Fibroblast of skin of abdomen (primary cell): Measurements from ENCODE around the gene TENT5A. TPM values are rescaled to one million over a fixed set of nuclear protein-coding genes. Genes with fewer than 3 reads are reported as not detected.
"Not testable (repeated sequence)": the region's sequence is repeated elsewhere in the genome, so short reads cannot be mapped to it uniquely, and the experiment has no call there.

Source experiments
- DNase-seq: peaks from one replicate; pipeline ENCODE4 v3.0.0-alpha.2; 2013
- polyA plus RNA-seq, 2 experiments: library from polyadenylated mRNA; unstranded; fragments of 120-200 nt; gene quantifications; one replicate each; pipeline ENCODE4 v1.2.1, GENCODE V29; 2013; ENCODE audit not compliant: insufficient read length in 2 of 2

The TENT5A gene
- polyA plus RNA-seq (2013, experiment 1 of 2; ENCODE audit: insufficient read length): 27.8 TPM
- 24.9 TPM for polyA plus RNA-seq (2013, experiment 2 of 2; ENCODE audit: insufficient read length)

DNA sequence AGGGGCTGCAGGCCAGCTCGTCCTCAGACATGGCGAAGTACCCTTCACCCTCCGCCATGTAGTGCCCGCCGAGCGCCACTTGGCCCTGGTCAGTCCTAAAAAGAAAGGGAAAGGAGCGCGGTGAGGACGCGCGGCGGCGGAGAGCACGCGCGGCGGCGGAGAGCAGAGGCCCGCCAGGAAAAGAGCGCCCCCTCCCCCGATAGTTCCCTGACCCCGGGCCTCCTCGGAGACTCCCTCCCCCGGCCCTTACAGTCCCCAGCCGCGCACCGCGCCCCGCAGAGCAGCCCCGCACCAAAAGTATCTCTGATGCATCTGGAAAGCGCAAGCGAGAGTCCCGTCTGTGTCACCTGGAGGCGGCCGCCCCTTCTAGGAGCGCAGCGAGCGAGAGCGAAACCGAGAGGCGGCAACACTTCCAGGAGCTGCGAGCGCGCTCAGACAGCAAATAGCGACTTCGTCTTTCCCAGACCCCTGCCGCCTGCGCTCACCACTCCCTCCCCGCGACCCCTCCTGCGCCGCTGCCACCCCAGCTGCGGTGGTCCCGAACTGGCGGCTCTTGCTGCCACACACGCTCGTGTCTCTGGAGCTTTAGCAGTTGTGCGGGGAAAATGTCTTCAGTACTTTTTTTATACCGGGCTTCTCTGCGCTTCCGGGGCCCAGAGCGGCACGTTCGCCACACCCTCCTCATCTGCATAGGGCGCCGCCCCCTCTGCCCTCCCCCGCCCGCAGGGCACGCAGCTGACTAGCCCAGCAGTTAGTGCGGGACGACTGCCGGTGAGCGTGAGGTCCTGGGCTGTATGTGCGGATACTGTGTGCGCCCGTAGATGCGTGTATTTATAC is at the start of gene TENT5A:
Gene TENT5A (minus strand): TSS at position 598 of the 837 bp plus-strand sequence. CDS start 540 bp downstream, at position 58.
- DNase-seq: peak; percentile 92

DNA sequence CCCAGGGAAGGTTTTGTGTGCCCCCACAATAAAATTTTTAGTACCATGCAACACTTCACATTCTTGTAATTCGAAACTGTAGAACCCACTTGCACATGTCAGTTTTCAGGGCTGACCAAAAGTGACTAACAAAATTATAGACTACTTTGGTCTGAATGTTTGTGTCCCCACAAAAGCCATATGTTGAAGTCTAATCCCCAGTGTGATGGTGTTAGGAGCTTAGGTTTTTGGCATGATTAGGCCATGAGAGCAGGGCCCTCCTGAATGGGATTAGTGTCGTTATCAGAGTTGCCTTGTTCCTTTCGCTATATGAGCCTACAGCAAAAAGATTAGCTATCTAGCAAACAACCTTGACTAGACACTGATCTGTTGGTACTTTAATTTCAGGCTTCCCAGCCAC is 49.0 kb upstream of the TENT5A start:
- no peak for DNase-seq

DNA sequence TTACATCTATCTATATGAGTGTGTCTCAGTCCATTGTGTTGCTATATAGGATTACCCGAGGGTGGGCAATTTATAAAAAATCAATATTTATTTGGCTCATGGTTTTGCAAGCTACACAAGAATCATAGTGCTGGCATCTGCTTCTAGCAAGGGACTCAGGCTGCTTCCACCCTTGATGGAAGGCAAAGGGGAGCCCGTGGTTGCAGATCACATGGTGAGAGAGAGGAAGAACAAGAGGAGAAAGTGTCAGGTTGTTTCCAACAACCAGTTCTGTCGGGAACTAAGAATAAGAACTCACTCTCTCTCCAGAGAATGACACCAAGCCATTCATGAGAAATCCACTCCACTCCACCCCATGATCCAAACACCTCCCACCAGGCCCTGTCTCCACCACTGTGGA is 48.2 kb upstream of the TENT5A start:
- DNase-seq: no peak

DNA sequence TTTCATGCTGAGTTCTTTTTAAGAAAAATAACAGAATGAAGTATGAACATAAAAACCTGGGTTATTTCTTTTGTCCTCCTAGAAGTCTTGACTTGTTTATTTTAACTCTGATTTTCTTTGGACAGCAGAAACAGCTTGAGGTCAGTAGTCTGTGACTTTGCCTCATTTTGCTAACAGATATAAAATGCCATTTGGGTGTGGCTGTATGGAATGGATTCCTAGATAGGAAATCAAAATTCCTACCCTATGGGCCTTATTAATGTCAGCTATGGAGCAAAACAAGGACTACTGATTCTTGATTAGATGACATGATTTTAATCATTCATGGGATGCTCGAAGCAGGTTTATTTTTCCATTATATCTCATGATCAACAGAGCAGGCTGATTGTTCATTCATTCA is 46.8 kb upstream of the TENT5A start:
- no peak for DNase-seq

DNA sequence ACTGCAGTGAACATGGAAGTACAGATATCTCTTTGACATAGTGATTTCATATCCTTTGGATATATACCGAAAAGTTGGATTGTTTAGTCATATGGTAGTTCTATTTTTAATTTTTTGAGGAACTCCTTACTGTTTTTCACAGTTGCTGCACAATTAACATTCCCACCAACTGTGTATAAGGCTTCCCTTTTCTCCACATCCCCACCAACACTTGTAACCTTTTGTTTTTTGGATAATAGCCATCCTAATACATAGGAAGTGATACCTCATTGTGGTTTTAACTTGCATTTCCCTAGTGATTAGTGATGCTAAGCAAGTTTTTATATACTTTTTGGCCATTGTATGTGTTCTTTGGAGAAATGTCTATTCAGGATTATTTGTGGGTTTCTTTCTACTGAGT is 45.1 kb upstream of the TENT5A start:
- DNase-seq: no peak

DNA sequence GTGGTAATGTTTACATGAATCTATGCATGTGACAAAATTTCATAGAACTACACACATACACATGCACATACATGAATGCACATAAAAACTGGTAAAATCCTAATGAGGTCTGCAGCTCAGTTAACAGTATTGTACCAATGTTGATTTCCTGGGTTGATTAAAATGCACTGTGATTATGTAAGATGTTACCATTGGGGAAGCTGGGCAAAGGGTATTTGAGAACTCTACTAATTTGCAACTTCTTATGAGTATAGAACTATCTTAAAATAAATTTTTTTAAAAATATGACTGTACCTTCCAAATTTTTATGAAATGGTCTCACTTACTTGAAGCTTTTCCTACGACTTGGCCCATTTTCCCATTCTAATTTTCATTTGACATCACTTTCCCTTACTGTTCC is 43.4 kb upstream of the TENT5A start:
- no peak for DNase-seq

DNA sequence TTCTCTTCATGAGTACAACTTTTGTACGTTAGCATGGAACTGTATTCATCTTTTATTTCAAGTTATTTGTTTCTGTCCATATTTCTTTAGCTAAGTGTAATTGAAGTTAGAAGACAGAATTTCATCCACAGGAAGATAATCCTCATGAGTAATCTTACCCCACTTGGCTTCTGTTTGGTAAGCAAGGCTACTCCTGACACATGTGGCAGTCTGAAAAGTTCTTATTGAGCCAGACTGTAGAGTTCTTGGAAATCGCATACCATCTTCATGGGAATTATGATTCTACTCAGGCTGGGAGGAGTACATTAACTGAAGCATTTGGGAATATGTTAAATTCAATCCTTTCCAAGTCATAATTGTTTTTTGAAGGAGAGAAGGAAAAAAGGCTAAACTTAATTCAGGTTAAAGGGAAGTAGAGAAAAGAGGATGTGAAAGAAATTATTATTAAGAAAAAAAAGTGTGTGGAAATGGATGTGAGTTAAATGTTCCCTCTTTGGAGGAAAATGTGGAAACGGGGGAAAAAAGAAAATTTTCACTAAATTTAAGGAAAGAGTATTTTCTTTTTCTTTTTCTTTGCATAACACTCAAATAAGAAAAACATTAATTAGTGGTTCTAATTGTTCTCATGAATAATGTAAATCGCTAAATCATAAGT is 41.5 kb upstream of the TENT5A start:
- DNase-seq: peak; percentile 56

DNA sequence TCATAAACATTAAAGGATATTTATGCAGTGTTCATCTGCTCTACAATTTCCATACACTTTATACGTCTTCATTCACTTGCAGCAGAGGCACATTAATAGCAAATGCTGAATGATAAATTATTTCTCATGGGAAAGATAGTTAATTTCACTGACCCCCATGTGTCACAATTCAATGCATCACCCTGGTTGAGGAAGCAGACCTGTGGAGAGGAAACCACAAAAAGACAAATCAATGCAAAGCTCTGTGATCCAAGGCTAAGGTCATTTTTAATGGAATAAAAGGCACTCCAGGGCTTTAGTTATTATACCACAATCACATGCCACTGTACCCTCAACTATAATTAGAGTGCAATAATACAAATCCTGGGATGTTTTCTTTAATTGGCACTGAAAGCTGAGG is 40.3 kb upstream of the TENT5A start:
- DNase-seq: peak; percentile 15

DNA sequence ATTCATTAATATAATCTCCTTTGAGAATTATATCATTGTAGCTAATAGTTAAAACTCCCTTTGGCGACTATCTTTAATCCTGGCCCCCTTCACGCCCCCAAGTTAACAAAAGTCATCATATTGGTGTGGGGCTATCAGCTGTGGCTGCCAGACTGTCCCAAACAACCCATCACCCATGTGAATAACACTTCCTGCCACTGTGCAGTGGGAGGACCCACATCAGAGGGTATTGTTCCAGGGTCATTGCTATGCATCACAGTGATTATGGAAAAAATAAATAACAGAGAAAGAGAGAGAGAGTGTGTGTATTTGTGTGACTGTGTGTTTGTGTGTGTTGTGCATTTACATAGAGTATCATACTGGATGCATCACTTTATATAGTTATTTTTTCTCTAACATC is 39.3 kb upstream of the TENT5A start:
- DNase-seq: no peak

DNA sequence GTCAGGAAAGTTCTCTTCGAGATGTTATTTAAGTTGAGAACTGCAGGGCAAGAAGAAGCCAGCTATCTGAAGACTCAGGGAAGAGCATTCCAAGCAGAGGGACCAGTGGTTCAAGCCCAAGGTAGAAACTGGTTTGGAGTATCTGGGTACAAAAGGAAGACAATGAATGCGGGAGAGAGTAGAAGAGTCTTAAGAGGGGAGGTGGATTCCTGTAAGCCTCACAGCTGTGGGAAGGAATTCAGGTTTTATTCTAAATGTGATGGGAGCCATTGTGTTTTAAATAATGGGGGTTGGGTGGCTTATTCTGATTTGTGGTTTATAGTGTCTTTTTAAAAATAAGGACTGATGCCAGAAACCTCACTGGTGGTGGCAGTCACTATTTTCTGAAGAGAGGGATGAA is 37.6 kb upstream of the TENT5A start:
- no peak for DNase-seq

DNA sequence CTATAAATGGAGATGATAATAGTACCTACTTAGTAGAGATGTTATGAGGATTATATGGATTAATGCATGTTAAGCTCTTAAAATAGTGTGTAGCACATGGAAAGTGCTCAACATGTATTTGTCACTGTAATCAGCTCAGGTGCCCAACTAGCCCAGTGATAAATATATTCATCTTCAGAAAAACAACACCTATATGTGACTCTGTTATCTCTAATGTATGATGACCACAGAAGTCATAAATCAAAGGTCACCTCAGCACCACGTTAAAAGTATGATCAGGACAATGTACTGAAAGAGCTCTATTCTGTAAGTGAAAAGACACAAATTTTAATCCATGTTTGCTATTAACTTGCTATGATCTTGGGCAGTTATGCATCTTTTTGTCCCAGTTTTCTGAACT is 36.8 kb upstream of the TENT5A start:
- DNase-seq: no peak

DNA sequence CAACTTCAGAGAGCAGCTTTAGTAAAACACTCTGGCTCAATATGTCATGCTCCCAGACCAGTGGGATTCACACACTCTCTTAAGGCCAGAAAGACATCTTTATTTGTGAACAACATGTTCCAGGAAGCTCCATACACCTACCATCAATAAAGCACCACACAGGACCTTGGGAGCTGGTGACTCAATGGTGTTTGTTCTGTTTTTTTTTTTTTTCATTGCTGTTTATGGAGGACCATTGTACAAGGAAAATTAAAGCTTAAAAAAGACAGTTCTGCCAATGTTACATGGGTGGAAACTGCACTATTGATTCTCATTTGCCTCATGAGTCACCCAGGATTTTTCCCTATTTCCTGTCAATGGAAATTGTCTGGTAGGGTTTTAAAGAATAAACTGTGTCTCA is 36.3 kb upstream of the TENT5A start:
- no peak for DNase-seq

DNA sequence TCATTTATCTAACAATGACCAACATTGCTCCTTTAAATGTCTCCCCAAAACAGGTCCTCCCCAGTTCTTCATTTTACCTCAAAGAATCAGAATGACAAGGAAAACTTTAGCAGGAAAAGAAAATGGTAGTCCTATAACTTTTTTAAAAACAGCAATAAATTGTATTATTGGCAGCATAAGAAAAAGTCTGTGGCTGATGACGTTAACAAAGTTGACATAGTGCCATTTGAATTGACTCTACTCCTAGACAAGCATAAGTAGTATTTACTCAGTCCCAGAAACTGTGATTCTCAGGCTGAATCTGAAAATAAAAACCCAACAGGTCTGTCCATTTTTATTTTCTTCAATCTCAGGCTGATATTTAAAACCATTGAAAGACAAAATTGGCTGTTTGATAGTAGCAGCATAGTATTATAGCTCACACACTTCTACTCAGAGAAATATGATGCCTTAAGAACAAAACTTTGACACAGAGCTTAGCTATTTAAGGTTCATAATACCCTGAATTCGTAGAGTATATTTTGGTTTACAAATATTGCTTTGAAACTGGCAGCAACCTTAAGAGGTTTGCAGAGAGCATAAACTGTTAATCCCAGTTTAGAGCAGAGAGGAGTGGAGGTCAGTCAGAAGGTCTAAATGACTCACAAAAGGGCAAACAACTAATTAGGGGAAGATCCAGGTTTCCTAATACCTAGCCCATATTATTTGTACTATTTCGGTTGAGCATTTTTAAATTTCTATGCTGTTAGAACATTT is 35.0 kb upstream of the TENT5A start:
- peak; percentile 21 for DNase-seq

DNA sequence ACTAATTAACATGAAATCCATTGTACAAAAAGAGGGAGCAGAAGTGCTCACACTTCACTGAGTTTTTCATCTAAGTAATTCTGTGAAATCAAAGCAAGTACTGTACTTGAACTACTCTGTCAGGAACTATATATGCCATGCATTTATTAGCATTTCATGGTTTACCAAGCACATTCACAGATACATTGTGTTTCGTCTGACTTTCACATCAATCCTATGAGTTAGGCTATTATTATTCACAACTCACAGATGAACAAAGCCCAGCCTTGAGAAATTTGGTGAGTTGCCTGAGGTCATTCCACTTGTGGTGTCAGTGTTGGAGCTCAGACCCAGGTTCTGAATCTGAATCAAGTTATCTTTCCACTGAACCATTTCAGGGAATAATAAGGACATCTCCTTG is 33.7 kb upstream of the TENT5A start:
- DNase-seq: no peak

DNA sequence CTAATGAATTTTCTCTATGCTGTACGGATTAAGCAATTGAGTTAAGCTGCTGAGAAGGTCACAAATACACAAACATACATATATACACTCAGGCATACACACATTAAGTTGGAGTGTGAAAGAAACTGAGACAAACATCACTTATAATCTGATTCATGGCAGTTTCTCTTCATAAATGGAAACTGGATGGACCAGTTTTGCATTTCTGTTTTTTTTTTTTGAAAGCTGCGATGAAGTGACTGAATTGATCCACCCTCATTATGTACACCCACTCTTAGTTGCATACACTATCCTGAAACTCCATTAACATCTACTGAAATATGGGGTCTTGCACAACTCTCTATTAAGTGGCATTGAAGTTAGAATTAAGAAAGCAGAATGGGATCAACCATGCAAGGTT is 32.9 kb upstream of the TENT5A start:
- DNase-seq: no peak

DNA sequence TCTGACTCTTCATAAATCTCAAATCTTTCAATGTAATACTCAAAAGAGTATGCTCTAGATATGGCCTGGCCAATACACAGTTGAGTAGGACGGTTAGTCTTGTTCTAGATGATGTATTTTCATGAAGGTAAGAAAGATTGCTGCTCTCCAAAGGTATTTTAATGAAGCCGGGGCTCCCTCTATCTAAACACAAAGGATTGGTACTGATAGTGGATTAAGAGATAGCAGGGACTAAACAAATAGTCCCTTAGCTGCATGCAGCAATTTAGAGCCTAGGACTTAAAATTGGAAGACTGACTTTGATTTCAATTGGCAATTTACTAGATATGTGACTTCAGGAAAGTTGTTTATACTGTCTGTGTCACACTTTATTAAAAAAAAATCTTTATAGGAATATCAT is 31.4 kb upstream of the TENT5A start:
- DNase-seq: no peak

DNA sequence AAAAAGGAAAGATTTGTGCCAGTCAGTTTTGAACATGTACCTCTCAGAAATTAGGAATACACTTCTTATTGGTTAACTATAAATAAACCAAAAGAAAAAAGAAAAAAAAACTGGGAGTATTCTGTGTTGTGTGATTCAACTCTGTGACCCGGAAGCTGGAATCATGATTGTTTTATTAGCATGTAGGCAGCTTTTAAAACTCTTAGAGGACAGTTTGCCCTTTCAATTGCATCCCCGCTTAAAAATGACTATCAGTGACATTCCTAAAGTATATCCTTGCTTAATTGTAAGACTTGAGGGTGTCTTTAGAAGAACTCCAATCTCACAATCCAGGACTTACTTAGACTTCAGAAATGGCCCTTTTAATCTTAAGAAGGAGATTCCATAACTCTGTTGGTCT is 29.1 kb upstream of the TENT5A start:
- no peak for DNase-seq

DNA sequence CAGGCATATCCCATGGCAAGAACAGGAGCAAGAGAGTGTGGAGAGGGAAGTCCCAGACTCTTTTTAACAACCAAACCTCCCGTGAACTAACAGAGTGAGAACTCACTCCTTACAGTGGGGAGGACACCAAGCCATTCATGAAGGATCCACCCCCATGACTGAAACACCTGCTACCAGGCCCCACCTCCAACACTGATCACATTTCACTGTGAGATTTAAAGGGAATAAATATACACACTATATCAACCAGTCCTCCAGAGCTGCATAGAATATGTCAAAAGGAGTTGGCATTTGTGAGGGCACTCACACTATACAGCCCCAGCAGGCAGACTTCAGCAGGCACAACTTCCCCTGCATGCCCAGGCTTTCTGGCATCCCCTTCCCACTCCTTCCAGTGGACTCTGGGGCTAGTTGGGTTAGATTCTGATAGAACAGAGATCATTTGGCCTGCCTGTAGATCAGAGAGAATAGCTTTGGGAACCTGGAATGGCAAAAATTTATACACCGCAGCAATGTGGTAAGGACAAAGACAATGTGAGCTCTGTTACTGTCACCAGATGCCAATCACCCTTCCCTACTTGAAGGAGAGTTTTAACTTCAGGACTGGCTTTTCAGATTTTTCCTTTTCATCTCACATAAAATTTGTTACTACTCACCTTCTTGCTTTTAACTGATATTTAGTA is 25.2 kb upstream of the TENT5A start:
- DNase-seq: no peak

DNA sequence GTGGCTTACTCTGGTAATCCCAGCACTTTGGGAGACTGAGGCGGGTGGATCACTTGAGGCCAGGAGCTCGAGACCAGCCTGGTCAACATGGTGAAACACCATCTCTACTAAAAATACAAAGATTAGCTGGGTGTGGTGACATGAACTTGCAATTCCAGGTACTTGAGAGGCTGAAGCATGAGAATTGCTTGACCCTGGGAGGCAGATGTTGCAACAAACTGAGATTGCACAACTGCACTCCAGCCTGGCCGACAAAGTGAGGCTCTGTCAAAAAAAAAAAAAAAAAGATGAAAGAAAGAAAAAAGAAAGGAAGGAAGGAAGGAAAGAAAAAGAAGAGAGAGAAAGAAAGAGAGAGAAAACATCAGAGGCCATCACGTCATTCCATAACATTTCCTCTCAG is 23.7 kb upstream of the TENT5A start:
- not testable (repeated sequence) for DNase-seq

DNA sequence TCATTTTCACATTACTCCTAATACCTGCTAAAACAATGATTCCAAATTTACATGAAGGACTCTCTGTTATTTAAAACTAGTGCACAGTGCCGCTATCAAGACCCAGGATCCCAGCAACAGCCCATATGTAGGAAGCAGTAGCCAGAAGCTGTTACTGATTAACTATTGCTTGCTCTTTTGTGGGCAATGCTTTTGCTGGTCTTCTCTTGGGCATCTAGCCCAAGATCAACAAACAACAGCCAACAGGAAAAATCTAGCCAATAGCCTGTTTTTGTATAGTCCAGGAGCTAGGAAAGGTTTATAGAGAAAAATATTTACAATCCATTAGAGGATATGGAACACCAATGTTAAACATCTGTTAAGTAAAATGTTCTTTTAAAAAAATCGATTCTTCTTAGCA is 22.1 kb upstream of the TENT5A start:
- no peak for DNase-seq

DNA sequence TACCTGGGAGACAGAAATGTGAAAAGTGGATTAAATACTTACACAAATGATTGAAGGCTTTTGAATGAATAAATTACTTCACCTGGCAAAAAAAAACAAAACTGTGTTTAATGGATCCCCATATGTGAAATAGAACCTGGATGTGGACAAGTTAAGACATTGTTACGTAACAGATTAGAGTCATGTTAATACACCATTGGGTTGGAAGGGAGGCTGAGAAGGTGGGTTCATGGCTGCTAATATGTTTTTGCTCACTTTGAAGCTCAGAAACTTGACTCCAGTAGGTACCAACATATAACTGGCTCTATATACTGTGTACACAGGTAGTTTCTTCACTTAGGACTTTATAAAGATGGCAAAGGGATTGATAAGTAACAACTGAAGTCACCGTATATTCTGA is 21.4 kb upstream of the TENT5A start:
- no peak for DNase-seq

DNA sequence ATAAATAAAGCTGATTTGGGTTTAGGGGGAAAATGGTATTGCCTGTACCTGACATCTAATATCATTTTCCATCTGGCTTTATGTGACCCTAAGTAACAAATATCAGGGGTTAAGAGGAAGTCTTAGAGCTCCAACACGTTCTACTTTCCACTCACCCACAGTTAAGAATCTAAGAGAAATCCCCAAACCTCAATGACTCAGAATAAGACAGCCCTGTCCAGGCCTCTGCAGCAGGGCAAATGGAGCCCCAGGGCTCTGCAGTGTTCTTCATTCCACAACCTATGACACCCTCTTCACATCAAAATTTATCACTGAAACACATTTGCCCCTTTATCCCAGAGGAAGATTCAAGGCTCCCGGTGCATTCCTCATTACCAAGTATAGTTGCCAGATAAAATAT is 20.3 kb upstream of the TENT5A start:
- DNase-seq: peak; percentile 68

DNA sequence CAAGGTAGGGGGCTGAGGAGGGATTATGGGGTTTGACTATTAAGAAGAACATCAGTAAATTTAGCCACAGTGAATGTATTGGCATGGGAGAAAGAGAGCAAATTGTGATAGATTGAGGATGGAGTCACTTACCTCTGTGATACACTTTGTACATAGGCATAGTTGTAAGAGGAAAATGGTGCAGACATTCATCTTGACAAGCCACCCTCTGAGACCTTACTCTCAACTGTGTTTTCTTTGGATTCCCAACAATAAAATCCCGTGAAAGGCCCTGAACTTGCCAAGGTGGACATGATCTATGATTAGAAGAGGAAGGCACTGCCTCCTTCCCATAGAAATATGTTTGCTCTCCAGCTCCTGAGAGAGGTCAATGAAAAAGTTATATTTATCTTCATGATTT is 18.6 kb upstream of the TENT5A start:
- no peak for DNase-seq
